ENCODE data around the gene ZFYVE27.

The ZFYVE27 gene

DNA sequence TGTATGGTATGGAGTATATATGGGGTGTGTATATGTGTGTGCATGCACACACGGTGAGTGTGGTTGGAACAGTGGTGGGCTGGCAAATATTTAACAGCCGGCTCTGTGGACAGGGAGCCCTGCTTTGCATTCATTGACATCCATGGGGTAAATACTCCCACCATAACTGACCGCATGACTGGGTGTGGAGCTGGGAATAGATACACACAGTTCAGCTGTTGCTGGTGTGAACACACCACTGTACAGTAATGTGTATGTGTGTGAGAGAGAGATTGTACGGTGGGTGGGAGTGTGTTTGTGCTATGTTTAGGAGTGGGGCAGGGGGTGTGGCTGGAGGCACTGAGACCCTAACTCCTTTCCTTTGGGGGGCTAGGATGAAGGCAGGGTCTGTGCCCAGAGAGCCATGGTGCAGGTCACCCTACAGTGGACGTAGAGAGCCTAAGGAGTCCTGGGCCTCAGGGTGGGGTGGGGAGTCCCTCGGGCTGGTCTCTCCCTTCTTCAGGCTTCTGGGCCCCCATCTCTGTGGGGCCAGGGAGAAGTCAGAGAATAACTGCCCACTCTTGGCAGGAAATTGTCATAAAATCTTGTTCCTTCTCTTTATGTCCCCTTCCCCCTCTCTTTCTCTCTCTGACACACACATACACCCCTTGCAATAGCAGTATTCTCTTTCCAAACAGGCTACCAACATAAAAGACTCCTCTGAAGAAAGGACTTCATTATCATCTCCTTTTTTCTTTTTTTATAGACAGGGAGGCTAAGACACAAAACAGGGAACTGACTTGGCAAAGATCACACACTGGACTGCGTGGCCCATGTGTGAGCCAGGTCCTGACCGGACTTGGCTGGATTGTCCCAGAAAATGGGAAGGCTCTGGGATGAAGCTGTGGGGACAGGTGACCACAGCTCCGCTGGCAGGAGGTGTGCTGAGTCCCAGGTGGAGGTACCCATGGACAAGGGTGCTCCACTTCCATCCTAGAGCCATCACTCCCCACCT is 31.7 kb downstream of the ZFYVE27 start:
- DNase-seq (ENCODE audit: low read depth in 2 of 2) = no peak

DNA sequence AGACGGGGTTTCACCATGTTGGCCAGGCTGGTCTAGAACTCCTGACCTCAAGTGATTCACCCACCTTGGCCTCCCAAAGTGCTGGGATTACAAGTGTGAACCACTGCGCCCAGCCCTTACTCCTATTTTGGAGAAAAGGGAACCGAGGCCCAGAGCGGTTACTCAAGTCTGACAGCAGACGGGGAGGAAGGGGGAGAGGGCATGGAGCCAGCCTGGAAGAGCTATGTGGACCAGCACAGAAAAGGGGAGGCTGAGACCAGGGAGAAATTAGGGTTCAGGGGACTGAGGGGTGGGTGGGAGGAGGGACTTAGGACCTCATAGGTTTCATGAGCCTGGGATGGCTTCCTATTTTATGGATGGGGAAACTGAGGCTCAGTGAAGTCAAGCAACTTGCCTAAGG is 33.3 kb downstream of the ZFYVE27 start:
- no peak for DNase-seq (ENCODE audit: low read depth in 2 of 2)

DNA sequence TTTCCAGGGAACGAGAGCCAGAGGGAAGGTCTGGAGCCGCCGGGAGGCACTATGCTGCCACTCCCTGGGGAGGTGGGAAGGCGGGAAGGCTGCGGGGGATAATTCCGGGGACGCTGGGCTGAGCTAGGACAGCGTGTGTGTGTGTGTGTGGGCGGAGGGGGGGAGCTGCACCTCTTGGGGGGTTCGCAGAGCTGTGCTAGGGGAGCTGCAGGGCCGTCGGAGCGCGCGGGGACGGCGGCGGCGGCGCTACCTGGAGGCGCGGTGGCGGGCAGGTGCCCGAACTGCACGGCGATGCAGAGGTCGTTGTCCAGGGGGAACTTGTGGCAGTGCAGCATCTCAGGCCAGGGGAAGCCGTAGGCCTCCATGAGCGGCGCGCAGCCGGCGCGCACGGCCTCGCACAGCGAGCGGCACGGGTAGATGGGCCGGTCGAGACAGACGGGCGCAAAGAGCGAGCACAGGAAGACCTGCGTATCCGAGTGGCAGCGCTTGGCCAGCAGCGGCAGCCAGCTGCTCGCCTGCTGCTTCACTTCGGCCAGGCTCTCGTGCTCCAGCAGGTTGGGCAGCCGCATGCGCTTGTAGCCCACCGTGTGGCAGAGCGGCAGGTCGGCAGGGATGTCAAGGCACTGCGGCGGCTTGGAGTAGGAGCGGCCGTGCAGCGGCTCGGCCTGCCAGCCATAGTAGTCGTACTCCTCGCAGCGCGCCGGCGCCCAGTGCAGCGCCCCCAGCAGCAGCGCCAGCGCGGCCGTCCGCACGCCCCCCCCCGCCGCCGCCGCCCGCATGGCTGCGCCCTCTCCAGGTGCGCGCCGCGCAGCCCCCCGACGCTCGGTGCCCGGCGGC is 34.3 kb downstream of the ZFYVE27 start:
- DNase-seq (ENCODE audit: low read depth in 2 of 2) = no peak

DNA sequence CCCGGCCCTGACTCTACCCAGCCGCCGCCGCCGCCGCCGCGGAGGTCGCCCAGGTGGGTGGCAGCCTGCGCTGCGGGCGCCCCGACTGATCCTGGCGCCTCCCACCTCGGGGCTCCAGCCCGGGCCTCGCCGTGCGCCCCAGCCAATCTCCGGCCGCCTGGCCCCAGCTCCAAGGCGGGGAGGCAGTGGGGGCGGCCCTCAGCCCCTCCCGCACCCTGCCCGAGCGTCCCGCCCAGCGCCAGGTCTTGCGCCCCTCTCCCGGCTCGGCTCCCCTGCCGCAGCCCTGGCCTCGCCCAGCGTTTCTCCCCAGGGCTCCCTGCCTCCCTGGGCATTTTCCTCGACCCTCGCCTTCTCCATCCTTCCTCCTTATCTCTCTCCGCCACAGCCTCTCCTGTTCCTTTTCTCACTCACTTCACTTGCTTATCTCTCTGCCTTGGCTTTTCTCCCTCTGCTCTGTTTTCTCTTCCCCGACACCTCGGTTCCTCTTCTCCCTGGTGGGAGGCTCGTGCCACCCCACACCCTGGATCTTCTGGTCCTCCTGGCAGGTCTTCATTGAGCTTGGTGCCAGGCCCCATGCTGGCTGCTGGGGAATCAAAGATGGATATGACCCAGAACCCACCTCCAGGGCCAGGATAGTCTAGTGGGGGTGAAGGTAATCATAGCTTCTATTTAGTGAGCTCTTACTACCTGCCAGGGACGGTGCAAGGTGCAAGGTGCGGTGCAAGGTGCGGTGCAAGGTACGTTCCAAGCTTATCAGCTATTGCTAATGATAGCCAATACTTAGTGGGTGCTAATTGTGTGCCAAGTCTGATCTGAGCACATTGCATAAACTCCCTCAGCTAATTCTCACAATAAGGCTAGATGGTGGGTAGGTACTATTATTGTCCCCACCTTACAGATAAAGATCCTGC is 35.2 kb downstream of the ZFYVE27 start, which contains the start of gene SFRP5:
Gene SFRP5, minus strand, starts transcription at position 87 of the 911 bp plus-strand sequence. CDS start 166 bp downstream, outside the sequence.
- no peak for DNase-seq (ENCODE audit: low read depth in 2 of 2)

DNA sequence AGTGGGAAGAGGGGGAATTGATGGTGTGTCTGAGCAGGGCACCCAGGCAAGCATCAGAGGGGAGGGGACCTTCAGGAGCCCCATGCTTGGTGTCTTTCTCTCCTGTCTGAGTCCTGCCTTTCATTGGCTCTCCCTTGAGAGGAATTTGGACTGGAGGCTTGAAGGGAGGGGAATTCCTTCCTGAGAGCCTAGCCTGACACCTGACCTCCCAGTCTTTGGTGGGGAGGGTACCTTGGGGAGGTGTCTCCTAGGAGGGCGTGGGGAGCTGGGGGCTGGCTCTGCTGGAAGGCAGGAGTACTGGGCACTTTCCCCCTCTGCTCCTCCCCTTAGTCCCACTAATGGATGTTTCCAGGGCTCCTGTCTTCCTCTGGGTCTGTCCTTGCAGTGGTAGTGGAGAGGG is 36.2 kb downstream of the ZFYVE27 start:
- no peak for DNase-seq (ENCODE audit: low read depth in 2 of 2)

DNA sequence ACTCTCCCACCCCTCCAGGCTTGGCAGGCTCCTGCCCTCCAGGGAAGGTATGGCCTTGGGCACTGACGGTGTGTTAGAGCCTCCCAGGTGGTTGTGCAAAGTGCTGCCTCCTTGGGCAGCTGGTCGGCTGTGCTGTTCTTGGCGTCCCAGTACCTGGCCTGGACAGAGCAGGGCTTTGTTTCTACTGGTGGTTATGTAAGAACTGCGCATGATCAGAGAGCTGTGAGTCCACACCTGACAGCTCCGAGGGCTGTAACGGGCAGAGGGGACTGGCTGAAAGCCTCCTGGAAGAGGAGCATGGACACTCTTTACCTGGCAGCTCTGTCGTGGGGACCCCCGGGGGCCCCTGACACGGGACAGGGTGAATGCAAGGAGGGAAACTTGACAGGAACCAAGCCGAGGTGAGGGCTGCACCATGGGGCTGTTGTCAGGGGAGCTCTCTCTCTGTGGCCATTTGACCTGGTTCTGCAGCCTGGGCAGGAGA is 37.9 kb downstream of the ZFYVE27 start:
- DNase-seq (ENCODE audit: low read depth in 2 of 2) = no peak

DNA sequence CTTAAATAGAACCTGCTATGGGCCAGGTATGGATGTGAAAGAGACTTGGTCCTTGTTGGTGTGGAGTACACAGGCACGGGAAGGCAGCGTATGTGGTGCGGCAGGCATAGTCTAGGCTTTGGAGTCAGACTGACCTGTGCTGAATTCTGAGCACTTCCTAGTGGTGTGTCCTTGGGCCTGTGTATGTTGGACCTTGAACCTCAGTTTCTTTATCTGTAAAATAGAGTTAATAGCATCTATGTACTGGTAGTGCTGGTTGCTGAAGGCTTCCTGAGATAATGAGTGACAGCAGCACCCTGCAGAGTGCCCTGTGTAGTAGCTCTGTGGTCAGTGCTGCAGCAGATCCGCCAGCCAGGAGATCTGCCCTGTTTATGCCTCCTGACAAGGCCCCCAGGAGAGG is 40.2 kb downstream of the ZFYVE27 start:
- DNase-seq (ENCODE audit: low read depth in 2 of 2) = no peak

DNA sequence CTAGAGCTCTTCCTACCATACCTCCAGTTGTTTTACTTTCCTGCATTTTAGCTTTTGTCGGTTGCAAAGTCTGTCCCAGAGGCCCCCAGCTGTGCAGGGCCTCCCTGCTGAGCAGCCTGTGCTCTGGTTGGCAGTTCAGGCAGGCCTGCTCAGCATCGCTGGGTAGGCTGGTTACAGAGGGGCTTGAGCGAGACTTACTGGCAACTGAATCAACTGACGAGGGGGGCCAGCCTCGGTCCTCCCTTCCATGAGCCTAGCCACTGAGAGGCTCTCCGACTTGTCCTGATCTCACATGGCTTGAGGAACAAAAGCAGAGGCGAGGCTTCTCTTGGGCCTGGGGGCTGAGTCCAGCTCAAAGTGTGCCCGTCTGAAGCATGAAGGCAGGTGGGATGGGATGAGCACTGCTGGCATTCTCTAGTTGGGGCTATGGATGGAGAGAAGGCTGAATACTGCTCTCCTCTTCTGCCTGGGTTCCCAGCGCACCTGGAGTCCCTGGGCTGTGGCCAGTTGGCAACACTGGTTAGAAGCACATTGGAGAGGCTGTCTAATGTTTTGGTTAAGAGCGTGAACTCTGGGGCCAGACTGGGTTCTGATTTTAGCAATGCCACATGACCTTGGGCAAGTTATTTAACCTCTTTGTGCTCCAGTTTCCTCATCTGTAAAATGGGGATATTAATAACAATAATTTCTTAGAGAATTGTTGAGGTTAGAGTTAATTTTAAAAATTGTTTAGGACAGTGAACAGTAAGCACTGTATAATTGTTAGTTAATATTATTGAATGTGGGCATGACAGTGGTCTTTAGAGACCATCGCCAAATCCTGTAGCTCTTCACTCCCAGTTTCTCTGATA is 41.7 kb downstream of the ZFYVE27 start:
- no peak for DNase-seq (ENCODE audit: low read depth in 2 of 2)

DNA sequence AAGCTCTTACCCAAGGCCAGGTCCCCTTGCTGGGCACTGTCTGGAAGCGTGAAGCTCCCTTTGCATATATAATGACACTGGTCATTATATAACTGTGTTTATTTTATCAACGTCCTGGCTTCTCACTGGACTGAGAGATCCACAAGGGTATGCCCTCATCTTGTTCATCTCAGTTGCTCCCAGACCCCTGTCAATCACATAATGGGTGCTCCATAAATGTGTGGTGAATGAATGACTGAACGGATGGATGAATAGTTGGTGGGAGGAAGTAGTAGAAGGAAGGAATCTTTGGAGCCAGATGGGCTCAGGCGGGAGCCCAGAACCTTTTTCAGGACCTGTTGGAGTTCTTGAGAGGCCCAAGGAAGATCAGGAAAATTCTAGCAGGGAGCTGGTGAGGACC is 42.6 kb downstream of the ZFYVE27 start:
- no peak for DNase-seq (ENCODE audit: low read depth in 2 of 2)

DNA sequence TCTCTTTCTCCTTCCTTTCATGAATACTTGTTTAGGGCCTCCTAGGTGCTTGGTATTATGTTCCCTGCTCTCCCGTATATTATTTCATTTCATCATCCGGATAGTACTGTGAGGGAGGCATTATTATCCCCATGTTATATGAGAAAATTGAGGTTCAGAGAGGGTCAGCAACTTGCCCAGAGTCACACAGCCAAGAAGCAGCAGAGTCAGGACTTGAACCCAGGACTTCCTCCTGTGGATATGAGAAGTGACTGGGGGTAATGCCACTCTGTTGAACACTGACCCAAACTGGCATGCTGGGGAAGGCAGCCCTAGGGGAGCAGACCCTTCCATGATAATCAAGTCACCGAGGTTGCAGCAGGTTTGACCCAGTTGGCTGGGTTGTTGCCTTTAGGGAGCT is 43.0 kb downstream of the ZFYVE27 start:
- no peak for DNase-seq (ENCODE audit: low read depth in 2 of 2)

DNA sequence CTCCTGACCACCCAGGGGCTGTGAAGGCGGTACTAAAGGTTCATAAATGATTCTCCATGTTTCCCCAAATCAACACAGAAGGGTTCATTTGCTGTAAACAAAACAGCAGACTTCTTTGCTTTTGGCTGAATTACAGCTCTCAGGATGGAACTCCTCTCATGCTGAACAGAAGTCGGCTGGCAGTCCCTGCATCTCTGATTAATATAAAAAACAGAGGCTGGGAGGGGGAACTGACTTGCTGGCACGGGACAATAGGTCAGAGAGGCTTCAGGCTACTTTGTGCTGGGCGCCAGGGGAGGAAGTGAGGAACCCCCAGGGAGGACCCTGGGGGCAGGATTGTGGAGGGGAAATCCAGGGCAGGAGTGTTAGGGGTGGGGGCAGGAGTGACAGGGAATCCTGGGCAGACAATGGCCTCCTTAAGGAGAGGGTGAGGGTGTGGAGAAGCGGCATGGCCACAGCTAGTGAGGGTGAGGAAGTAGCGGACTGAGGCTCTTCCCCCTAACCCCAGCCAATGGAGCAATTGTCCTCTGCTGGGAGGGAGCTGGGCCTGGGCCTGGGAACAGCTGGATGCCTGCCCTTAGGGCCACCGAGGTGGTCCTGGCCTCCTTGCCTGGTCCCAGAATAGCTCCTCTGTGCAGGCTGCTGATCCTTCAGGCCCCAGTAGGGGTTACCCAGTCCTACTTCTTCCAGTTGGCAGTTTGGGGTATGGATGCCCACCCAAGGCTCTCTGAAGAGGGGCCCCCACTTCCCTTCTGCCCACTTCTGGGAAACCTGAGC is 44.1 kb downstream of the ZFYVE27 start:
- no peak for DNase-seq (ENCODE audit: low read depth in 2 of 2)

DNA sequence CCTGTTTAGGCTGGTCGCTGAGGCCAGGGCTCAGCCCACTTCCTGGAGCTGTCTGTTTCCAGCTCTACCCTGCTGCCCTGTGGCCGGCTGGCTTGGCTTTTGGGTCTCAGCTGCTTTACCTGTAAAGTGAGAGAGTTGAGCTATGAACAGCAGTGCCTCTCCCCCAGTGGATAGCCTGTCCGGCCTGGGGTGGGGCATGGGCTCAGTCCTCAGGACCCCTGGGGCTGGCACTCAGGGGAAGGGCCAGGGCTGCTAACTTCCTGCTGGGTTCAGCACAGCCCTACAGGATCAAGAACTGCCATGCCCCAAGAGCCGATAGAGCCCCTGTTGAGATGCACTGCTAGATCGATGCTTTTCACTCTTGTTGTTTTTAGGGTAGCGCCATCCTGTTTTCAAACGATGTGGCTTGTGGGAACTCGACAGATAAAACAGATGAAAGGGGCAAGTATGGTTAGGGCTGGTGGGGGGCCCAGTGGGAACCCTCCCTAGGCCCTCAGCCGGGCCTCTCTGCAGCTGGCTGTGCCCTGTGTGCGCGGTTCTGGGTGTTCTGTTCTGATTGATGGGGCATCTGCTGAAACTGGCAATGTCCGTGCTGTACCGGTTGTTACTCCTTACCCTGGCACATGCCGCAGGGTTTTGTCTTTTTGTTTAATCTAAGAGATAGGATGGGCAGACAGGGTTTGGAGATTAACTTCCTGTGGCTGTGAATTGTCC is 44.8 kb downstream of the ZFYVE27 start:
- DNase-seq (ENCODE audit: low read depth in 2 of 2) = no peak

DNA sequence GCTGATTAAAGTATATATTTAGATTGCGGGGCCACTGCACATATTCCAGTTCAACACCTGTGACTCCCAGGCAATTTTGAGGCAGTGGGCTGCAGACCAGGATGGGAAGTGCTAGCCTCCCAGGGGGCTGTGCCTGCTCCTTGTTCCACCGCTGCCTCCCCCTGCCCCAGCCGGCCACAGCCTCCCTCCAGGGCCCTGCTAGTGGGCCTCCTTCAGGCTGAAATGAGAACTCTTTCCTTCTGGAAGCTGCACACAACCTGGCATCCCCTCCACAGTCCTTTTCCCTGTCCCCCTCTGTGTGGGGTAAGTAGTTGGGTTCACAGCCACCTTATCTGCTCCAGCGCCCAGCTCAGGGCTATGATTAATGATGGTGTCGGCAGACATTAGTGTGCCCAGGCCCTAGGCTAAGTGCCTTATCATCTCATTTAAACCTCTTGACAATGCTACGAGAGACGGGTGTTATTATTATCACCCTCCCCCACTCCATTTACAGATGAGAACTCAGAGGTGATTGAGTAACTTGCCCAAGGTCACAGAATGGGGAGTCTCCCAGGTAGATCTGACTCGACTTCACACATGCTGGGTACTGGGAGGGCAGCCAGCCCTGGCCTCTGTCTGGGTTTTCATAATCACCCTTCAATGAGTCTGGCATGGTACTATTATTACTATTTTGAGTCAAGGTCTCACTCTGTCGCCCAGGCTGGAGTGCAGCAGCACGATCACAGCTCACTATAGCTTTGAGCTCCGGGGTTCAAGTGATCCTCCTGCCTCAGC is 45.7 kb downstream of the ZFYVE27 start:
- no peak for DNase-seq (ENCODE audit: low read depth in 2 of 2)

DNA sequence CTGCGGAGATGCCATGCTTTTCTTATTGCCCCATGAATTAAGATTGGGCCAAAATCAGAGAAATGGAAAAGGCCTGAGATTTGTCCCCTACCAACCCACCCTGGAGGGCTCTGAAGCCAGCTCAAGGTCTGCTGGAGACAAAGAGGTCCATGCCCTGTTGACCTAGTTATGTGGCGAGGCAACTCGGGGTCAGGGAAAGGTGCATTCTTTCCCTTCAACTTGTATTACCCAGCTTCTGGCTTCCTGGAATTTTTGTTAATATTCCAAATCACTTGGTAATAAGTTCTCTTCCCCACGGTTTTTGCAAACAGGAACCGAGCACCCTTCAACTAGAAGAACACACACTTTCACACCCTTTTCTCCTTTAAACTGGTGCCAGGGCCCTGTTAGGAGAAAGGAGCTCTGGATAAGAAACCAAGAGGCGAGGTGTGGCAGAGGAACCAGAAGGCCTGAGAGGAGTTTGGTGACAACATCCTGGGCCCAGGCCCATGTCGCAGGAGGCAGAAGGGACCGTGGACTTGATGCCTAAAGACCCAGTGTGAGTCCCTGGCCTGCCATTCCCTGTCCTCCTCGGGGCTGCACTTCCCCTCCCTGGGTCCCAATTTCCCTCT is 47.4 kb downstream of the ZFYVE27 start:
- no peak for DNase-seq (ENCODE audit: low read depth in 2 of 2)

DNA sequence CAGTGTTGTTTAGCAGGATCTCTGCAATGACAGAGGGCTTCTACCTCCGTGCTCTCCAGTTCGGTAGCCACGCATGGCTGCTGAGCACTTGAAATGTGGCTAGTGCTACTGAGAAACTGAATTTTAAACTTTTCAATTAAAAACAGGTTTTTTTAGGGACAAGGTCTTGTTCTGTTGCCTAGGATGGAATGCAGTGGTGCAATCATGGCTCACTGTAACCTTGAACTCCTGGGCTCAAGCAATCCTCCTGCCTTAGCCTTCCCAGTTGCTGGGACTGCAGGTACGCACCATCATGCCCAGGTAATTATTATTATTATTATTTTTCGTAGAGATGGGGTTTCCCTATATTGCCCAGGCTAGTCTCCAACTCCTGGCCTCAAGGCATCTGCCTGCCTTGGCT is 48.3 kb downstream of the ZFYVE27 start:
- DNase-seq (ENCODE audit: low read depth in 2 of 2) = no peak

DNA sequence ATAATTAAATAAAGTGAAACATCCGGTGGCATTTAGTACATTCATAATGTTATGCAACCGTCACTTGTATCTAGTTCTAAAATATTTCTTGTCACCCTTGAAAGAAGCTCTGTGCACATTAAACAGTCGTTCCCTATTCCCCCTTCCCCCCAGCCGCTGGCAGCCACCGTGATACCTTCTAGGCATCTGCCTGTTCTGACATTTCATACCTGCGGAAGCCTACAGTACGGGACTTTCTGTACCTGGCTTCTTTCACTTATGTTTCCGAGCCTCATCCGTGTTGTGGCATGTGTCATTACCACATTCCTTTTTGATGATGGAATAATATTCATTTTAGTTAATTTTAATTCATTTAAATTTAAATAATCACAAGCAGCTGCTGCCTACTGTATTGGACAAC is 48.8 kb downstream of the ZFYVE27 start:
- DNase-seq (ENCODE audit: low read depth in 2 of 2) = no peak

DNA sequence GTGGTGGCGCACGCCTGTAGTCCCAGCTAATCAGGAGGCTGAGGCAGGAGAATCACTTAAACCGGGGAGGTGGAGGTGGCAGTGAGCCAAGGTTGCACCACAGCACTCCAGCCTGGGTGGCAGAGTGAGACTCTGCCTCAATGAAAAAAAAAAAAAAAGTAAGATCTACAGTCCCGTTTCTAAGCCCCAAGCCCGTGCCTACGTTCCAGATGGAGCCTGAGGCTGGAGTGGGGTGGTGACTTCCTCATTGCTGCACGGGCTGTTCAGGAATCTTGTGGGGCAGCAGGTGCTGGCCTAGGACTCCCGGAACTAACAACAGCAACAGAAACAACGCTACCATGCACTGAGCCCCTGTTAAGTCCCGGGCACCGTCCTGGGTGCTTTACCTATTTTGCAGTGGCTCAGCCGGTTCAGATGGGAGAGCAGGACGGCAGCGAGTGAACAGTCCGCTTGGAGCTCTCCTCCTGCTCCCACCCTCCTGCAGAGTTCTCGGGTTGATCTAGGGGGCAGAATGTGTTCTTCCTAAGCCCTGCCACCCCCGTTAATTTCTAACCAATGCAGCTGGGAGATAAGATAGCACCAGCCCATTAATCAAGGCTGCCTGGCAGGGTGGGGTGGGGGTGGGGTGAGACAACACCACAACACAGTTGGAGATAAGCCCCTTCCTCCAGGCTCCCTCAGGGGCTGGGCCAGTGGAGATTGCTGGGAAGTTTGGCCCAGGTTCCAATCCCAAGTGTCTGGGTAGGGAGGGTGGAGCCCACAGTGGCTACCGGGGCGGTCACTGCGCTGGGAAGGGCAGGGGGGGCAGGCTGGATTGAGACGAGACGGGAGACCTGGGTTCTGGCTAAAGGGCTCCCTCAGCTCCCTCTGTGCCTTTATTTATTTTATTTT is 51.9 kb downstream of the ZFYVE27 start:
- no peak for DNase-seq (ENCODE audit: low read depth in 2 of 2)
